A673 (cell line): Measurements from ENCODE around the gene CYSTM1. TPM values are rescaled to one million over a fixed set of nuclear protein-coding genes. Genes with fewer than 3 reads are reported as not detected.

Experiments used
- BruUV-seq: library from RNA; stranded (reverse); fragments of 400-500 nt; replicated peaks from 2 replicates; lab custom pipeline; 2021; lab: Mats Ljungman, UMichigan
- CTCF ChIA-PET: fragments of 300-600 bp; sonication (Branson Sonifier 250); formaldehyde crosslinking; loops from one replicate; lab custom pipeline; 2022; ENCODE audit warnings: antibody characterized with exemption; lab: Charles Lee
- POLR2A ChIA-PET: fragments of 300-600 bp; sonication (Branson Sonifier 250); formaldehyde crosslinking; loops from one replicate; lab custom pipeline; 2022; ENCODE audit warnings: antibody characterized with exemption; ENCODE audit not compliant: low non-redundant PET; lab: Charles Lee
- DNase-seq: peaks from one replicate; pipeline ENCODE4 v3.0.0-alpha.2; 2015; ENCODE audit warnings: low spot score
- H3K27ac ChIP-seq: fragments of 200-600 bp; sonication (generic); 2 replicates; pipeline ENCODE4 v1.5.1; 2016; ENCODE audit warnings: mixed run types, low read depth, mild to moderate bottlenecking, mixed read lengths, antibody characterized with exemption, low read length; ENCODE audit not compliant: poor library complexity, severe bottlenecking
- H3K27me3 ChIP-seq: fragments of 200-600 bp; sonication (generic); replicated peaks from 2 replicates; pipeline ENCODE4 v1.6.1; 2017; ENCODE audit warnings: mixed run types, low read depth, mild to moderate bottlenecking, mixed read lengths, antibody characterized with exemption, low read length; ENCODE audit not compliant: insufficient read depth, poor library complexity
- H3K36me3 ChIP-seq: fragments of 200-600 bp; sonication (generic); 2 replicates; pipeline ENCODE4 v1.6.1; 2016; ENCODE audit warnings: mixed run types, mild to moderate bottlenecking, mixed read lengths, antibody characterized with exemption, low read length; ENCODE audit not compliant: insufficient read depth, poor library complexity, severe bottlenecking
- H3K4me1 ChIP-seq: fragments of 200-600 bp; sonication (generic); 2 replicates; pipeline ENCODE4 v1.6.1; 2017; ENCODE audit warnings: mixed run types, mild to moderate bottlenecking, mixed read lengths, antibody characterized with exemption, low read length; ENCODE audit not compliant: insufficient read depth, poor library complexity, severe bottlenecking
- H3K4me3 ChIP-seq: fragments of 200-600 bp; sonication (generic); 2 replicates; pipeline ENCODE4 v1.5.1; 2016; ENCODE audit warnings: low read depth, mixed run types, mild to moderate bottlenecking, mixed read lengths, low read length; ENCODE audit not compliant: poor library complexity, severe bottlenecking
- H3K9me3 ChIP-seq: fragments of 200-600 bp; sonication (generic); 2 replicates; pipeline ENCODE4 v1.6.1; 2016; ENCODE audit warnings: mixed run types, low read depth, mild to moderate bottlenecking, mixed read lengths, antibody characterized with exemption, low read length; ENCODE audit not compliant: poor library complexity, severe bottlenecking
- EZH2 ChIP-seq: fragments of 200-600 bp; sonication (generic); IDR thresholded peaks from 2 replicates; pipeline ENCODE4 v1.6.1; 2017; ENCODE audit warnings: borderline replicate concordance, low read depth, mild to moderate bottlenecking, mixed read lengths, antibody characterized with exemption, low read length; ENCODE audit not compliant: poor library complexity, severe bottlenecking
- intact Hi-C: fragments of 100-400 bp; cut with micrococcal nuclease; formaldehyde crosslinking; loops from one replicate; pipeline ENCODE4 v1.10.0; 2022; ENCODE audit not compliant: unreplicated experiment
- total RNA-seq: library from RNA; stranded (reverse); gene quantifications from 2 replicates; pipeline ENCODE4 v1.2.3, GENCODE V29; 2021
- TF ChIP-seq, protein P1 (sequence below): fragments of 300-800, 200-600 bp; sonication (generic); conservative IDR thresholded peaks from 2 replicates; pipeline ENCODE4 v1.5.1; 2017; ENCODE audit warnings: low read depth, mild to moderate bottlenecking, antibody characterized with exemption, low read length, moderate library complexity, mixed read lengths

The CYSTM1 gene
- total RNA-seq, 1 experiment from 2014 or later, result 35.5 TPM

GRCh38 chr5:140245926-140246325 lies 70.9 kb downstream of the CYSTM1 start:
- no peaks in the 10 kb centered on the region for H3K27me3 ChIP-seq
- no peak for TF ChIP-seq EZH2
- TF ChIP-seq, protein P1, sequence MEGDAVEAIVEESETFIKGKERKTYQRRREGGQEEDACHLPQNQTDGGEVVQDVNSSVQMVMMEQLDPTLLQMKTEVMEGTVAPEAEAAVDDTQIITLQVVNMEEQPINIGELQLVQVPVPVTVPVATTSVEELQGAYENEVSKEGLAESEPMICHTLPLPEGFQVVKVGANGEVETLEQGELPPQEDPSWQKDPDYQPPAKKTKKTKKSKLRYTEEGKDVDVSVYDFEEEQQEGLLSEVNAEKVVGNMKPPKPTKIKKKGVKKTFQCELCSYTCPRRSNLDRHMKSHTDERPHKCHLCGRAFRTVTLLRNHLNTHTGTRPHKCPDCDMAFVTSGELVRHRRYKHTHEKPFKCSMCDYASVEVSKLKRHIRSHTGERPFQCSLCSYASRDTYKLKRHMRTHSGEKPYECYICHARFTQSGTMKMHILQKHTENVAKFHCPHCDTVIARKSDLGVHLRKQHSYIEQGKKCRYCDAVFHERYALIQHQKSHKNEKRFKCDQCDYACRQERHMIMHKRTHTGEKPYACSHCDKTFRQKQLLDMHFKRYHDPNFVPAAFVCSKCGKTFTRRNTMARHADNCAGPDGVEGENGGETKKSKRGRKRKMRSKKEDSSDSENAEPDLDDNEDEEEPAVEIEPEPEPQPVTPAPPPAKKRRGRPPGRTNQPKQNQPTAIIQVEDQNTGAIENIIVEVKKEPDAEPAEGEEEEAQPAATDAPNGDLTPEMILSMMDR, result no peak
- H3K9me3 ChIP-seq, result no peaks in the 10 kb centered on the region
- peaks cover 19% of the 10 kb centered on the region for H3K4me1 ChIP-seq
- no peak overlapping the region for H3K27ac ChIP-seq
- peaks cover 6% of the 10 kb centered on the region for H3K36me3 ChIP-seq
- no peak overlapping the region for H3K4me3 ChIP-seq
- intact Hi-C loops, result loop anchor here (5.0 kb wide), 1 partner anchor 466 kb away; no protein-coding TSS in a partner anchor
- ChIA-PET POLR2A (no interaction called here), CTCF (interaction anchor here (0.8 to 3.3 kb wide), 4 partner anchors 99 to 113 kb away, joined by 3 to 62 read pairs (median 9); partner anchors contain the start of gene SLC4A9)
- DNase-seq, result no peak
- no TSS peak for BruUV-seq

DNA sequence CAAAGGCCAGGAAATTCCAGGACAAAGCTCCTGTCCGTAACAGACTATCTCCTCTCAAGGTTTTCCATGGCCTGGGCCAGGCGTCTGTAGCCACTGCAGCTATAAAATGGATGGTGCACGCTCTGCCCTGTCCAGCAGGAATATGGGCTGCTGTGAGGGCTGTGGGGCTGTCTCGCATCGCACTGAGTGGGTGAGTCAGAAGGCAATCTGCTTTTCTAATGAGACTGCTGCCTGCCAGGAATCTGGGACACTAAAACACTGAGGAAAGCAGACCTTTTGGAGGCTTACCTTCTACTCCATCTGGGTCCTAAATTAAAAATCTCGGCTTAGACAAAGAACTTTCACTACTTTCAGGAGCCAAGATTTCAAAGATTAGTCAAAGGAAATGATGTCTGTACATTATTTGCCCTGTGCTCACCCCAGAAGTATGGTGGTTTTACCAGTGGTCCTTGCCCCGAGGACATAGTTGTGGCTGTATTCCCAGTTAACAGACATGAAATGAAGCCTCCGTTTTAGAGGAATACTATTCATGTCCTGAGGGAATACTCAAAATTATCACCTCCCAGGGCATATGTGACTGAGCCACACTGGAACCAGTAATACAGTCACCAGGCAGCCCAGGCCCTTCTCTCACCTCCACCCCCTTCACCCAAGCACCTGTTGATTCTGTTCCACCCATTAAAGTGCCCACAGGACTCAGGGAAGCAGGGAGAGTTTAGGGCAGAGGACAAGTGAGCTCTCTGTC lies 71.6 kb downstream of the CYSTM1 start:
- intact Hi-C loops, result loop anchor here (5.0 kb wide), 1 partner anchor 466 kb away; no protein-coding TSS in a partner anchor
- Histone ChIP-seq H3K4me1 (peaks cover 17% of the 10 kb centered on the region), H3K27ac (no peak overlapping the region), H3K36me3 (peaks cover 6% of the 10 kb centered on the region), H3K9me3 (no peaks in the 10 kb centered on the region), H3K4me3 (no peak overlapping the region), H3K27me3 (no peaks in the 10 kb centered on the region)
- ChIA-PET POLR2A (no interaction called here), CTCF (interaction anchor here (0.8 to 3.3 kb wide), 3 partner anchors 99 to 113 kb away, joined by 3 to 62 read pairs (median 5); partner anchors contain the start of gene SLC4A9)
- no TSS peak for BruUV-seq
- TF ChIP-seq EZH2, result no peak
- TF ChIP-seq, protein P1, result no peak
- DNase-seq, result peak; percentile 47

DNA sequence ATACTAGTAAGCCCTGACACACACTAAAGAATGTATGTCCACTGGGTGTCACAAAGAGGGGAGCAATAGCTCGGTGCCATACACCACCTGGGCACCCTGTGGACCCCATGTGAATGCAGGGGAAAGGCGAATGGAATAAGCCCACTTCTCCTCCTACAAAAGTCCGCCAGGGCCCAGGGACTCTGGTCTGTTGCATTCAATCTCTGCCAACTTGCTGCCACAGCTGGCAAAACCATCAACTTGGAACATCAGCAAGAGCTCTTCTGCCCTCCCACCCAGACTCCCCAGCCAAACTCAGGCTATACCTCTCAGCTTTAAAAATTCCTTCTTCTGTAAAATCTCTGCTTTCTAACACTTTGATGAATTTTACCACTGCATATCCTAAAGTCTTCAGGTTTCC lies 73.4 kb downstream of the CYSTM1 start:
- intact Hi-C loops, result loop anchor here (5.0 kb wide), 1 partner anchor 464 kb away; no protein-coding TSS in a partner anchor
- Histone ChIP-seq H3K9me3 (no peaks in the 10 kb centered on the region), H3K4me1 (peaks cover 18% of the 10 kb centered on the region), H3K36me3 (peaks cover 6% of the 10 kb centered on the region), H3K4me3 (no peak overlapping the region), H3K27me3 (no peaks in the 10 kb centered on the region), H3K27ac (no peak overlapping the region)
- DNase-seq, result no peak
- TF ChIP-seq, protein P1, result no peak
- TF ChIP-seq EZH2, result no peak
- CTCF ChIA-PET, result interaction anchor here (1.5 kb wide), 1 partner anchor 98 kb away, joined by 4 read pairs; the partner anchor contains the start of gene HBEGF
- no TSS peak for BruUV-seq
- POLR2A ChIA-PET, result no interaction called here
